CD4-positive, alpha-beta T cell treated with Interleukin-1 beta for 1 hour (primary cell): Measurements from ENCODE around the gene MYOZ1.
"Not testable (repeated sequence)": the region's sequence is repeated elsewhere in the genome, so short reads cannot be mapped to it uniquely, and the experiment has no call there.

Experiments used
- DNase-seq, 2 donors: peaks; one replicate each; pipeline ENCODE4 v3.0.0-alpha.2; 2020 to 2022

The MYOZ1 gene

GRCh38 chr10:73641328-73642060, at the start of gene MYOZ1:
Gene MYOZ1, minus strand, starts transcription at chr10:73641474. Its CDS starts 1,457 bp downstream, at chr10:73640017.
- DNase-seq, result no peak

GRCh38 chr10:73690755-73691154, 49.5 kb upstream of the MYOZ1 start:
- DNase-seq, result not testable (repeated sequence)

GRCh38 chr10:73689596-73689995, 48.3 kb upstream of the MYOZ1 start:
- DNase-seq, result not testable (repeated sequence)

GRCh38 chr10:73687641-73688040, 46.4 kb upstream of the MYOZ1 start:
- DNase-seq, result not testable (repeated sequence)

- DNase-seq, result not testable (repeated sequence)
Measured at GRCh38 chr10:73674546-73674945, 33.3 kb upstream of the MYOZ1 start.

- not testable (repeated sequence) for DNase-seq
Measured at GRCh38 chr10:73668378-73668777, 27.1 kb upstream of the MYOZ1 start.

- not testable (repeated sequence) for DNase-seq
Measured at GRCh38 chr10:73666153-73666809, 25.0 kb upstream of the MYOZ1 start.

GRCh38 chr10:73665581-73665980, 24.3 kb upstream of the MYOZ1 start:
- DNase-seq, result not testable (repeated sequence)

- not testable (repeated sequence) for DNase-seq
Measured at GRCh38 chr10:73664156-73665040, 23.1 kb upstream of the MYOZ1 start.

- not testable (repeated sequence) for DNase-seq
Measured at GRCh38 chr10:73663621-73664020, 22.3 kb upstream of the MYOZ1 start.

- DNase-seq, result not testable (repeated sequence)
Measured at GRCh38 chr10:73662705-73663104, 21.4 kb upstream of the MYOZ1 start.

GRCh38 chr10:73655990-73656298, 14.7 kb upstream of the MYOZ1 start, which contains the start of gene SYNPO2L:
Gene SYNPO2L, minus strand, starts transcription at chr10:73656029. Its CDS starts 107 bp downstream, at chr10:73655922.
- DNase-seq, result no peak

GRCh38 chr10:73655257-73655989, 14.1 kb upstream of the MYOZ1 start:
- no peak for DNase-seq

- no peak for DNase-seq
Measured at GRCh38 chr10:73653701-73654100, 12.4 kb upstream of the MYOZ1 start.

GRCh38 chr10:73653195-73653594, 11.9 kb upstream of the MYOZ1 start:
- DNase-seq, result no peak

- DNase-seq, result peak in 1 of 2 donors; percentile 20
Measured at GRCh38 chr10:73650537-73651331, 9.5 kb upstream of the MYOZ1 start.

GRCh38 chr10:73649876-73650536, 8.7 kb upstream of the MYOZ1 start:
- no peak for DNase-seq

- DNase-seq, result no peak
Measured at GRCh38 chr10:73648975-73649829, 7.9 kb upstream of the MYOZ1 start.

- DNase-seq, result no peak
Measured at GRCh38 chr10:73647875-73648651, 6.8 kb upstream of the MYOZ1 start.
